Prostate gland (tissue), 2 donors: ENCODE measurements around the gene BEND6. TPM values are rescaled to one million over a fixed set of nuclear protein-coding genes. Genes with fewer than 3 reads are reported as not detected.

Source experiments
- DNase-seq: peaks from one replicate; pipeline ENCODE4 v3.0.0-alpha.2; 2019; ENCODE audit warnings: low spot score
- H3K27ac ChIP-seq, 2 donors: fragments of 200-600 bp; sonication (generic); 2 replicates each; pipeline ENCODE4 v1.5.1; 2017 to 2019
- H3K27me3 ChIP-seq: fragments of 200-600 bp; sonication (generic); replicated peaks from 2 replicates; pipeline ENCODE4 v1.5.1; 2019; ENCODE audit not compliant: insufficient read depth
- H3K36me3 ChIP-seq, 2 donors: fragments of 200-600 bp; sonication (generic); 1 replicate in 1 of 2; 2 replicates in 1 of 2; pipeline versions ENCODE4 v1.5.1 to v1.8.1; 2017 to 2019
- H3K4me1 ChIP-seq: fragments of 200-600 bp; sonication (generic); replicated peaks from 2 replicates; pipeline ENCODE4 v1.5.1; 2019
- H3K4me3 ChIP-seq, 2 donors: fragments of 200-600 bp; sonication (generic); 2 replicates each; pipeline ENCODE4 v1.5.1; 2017 to 2019
- H3K9me3 ChIP-seq: fragments of 200-600 bp; sonication (generic); 2 replicates; pipeline ENCODE4 v1.5.1; 2017
- CTCF ChIP-seq, 4 experiments: fragments of 200-600 bp in 2 of 4; fragments of 450-650 bp in 2 of 4; sonication (generic) in 2 of 4; IDR thresholded peaks; 1 replicate in 3 of 4; 2 replicates in 1 of 4; pipeline ENCODE4 v1.5.1; 2016 to 2019; ENCODE audit warnings: antibody characterized with exemption in 4 of 4, mild to moderate bottlenecking in 2 of 4, moderate library complexity in 2 of 4
- POLR2A ChIP-seq: fragments of 450-650 bp; IDR thresholded peaks from one replicate; pipeline ENCODE4 v1.6.1; 2016; ENCODE audit warnings: antibody characterized with exemption, mild to moderate bottlenecking
- POLR2AphosphoS5 ChIP-seq: sonication (generic); formaldehyde crosslinking; IDR thresholded peaks from one replicate; pipeline ENCODE4 v1.6.1; 2017; ENCODE audit warnings: antibody characterized with exemption
- WGBS: methylation state at CpG from one replicate; pipeline ENCODE4 v1.1.5; 2018; 5-methylcytosine and 5-hydroxymethylcytosine counted together
- intact Hi-C: fragments of 100-400 bp; cut with DNase I; formaldehyde crosslinking; loops from one replicate; pipeline ENCODE4 v1.14.2; 2022
- total RNA-seq, 2 donors: library from RNA; depleted of rRNA; stranded (reverse); fragments of >200 nt; gene quantifications; one replicate each; pipeline ENCODE4 v1.1.0, GENCODE V29; 2016

The BEND6 gene
- total RNA-seq, 2 donors from 2014 or later = 0.32 to 3.2 TPM

- no peak overlapping the region for H3K27ac ChIP-seq
- no peak overlapping the region for H3K4me3 ChIP-seq
- DNase-seq = no peak
- H3K36me3 ChIP-seq = no peaks in the 10 kb centered on the region
- TF ChIP-seq POLR2A (no peak), POLR2AphosphoS5 (no peak), CTCF (IDR thresholded peaks at IDR 0.05) (no peak)
- H3K9me3 ChIP-seq = no peaks in the 10 kb centered on the region
- no peaks in the 10 kb centered on the region for H3K27me3 ChIP-seq
- intact Hi-C loops = no loop called here
- 38% methylated on average over 2 of the region's 2 CpGs for WGBS
- H3K4me1 ChIP-seq = no peaks in the 10 kb centered on the region
These were observed 37.9 kb upstream of the BEND6 start for GRCh38 chr6:56916849-56917551.

DNA sequence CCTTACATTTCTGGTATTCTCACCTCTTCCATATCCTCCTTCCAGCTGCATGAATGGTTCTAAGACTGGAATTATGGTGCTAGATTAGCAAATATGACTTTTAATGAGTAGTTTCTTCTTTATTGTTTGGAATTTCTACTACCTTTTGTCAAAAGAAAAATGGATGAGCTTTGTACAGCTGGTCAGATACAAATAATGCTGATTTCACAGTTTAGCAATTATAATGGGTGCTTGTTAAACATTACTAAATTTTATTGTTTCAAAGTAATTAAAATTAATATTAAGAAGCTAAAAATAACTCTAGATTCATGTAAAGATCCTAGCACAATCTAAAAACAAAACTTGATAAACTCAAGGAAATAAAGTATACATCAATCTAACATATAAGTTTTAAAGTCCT, 32.3 kb upstream of the BEND6 start:
- H3K4me3 ChIP-seq = no peak overlapping the region
- intact Hi-C loops = no loop called here
- H3K27me3 ChIP-seq = no peaks in the 10 kb centered on the region
- DNase-seq = no peak
- H3K4me1 ChIP-seq = no peaks in the 10 kb centered on the region
- H3K36me3 ChIP-seq = no peaks in the 10 kb centered on the region
- H3K27ac ChIP-seq = no peak overlapping the region
- TF ChIP-seq POLR2A (no peak), CTCF (IDR thresholded peaks at IDR 0.05) (no peak), POLR2AphosphoS5 (no peak)
- H3K9me3 ChIP-seq = no peaks in the 10 kb centered on the region

GRCh38 chr6:56923565-56923964, 31.3 kb upstream of the BEND6 start:
- Histone ChIP-seq H3K4me1 (no peaks in the 10 kb centered on the region), H3K27ac (no peak overlapping the region), H3K27me3 (no peaks in the 10 kb centered on the region), H3K9me3 (no peaks in the 10 kb centered on the region), H3K36me3 (no peaks in the 10 kb centered on the region), H3K4me3 (no peak overlapping the region)
- DNase-seq = no peak
- TF ChIP-seq CTCF (IDR thresholded peaks at IDR 0.05) (no peak), POLR2A (no peak), POLR2AphosphoS5 (no peak)
- 86% methylated on average over 1 of the region's 1 CpG for WGBS
- intact Hi-C loops = no loop called here

DNA sequence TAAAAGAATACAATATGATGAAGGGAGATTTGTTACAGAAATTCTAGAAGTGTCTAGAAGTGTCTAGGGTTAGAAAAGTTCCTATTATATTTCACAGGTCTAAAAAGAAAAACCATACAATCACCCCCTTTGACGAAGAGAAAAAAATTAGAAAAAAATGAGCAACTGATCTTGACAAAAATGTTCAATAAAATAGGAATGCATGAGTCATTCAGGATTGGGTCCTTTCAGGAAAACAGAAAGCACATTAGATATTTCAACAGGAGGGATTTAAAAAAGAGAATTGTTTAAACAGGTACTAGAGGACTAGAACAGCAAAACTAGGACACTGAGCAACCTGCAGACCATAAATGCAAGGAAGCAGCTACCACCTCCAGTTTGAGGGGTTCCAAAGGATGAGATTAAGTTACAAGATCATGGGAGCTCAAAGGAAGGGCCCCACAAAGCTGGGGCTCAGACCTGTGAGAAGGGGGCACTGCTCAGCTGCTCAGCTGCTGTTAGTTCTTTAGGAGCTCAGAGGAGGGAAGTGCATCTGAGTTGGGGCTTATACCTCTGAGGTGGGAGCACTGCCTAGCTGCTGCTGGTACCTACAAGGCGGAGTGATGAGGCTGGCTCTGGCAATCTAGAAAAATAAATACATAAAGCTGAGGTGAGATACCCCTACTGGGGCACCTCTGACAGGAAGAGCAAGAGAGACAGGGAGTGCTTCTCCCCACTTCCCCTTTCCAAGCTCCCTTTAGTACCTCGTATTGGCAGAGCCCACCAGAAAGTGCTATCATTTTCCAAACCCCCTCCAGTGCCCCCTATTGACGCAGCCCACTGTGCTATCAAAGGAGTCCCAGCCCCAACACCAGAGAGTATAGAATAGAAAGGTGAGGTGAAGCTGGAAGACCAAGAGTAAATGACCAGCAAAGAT, 27.1 kb upstream of the BEND6 start:
- TF ChIP-seq POLR2AphosphoS5 = no peak
- no peak for TF ChIP-seq CTCF (IDR thresholded peaks at IDR 0.05)
- TF ChIP-seq POLR2A = no peak
- Histone ChIP-seq H3K27ac (no peak overlapping the region), H3K27me3 (no peaks in the 10 kb centered on the region), H3K4me1 (no peaks in the 10 kb centered on the region), H3K4me3 (no peak overlapping the region), H3K36me3 (no peaks in the 10 kb centered on the region), H3K9me3 (no peaks in the 10 kb centered on the region)
- no peak for DNase-seq
- 57% methylated on average over 4 of the region's 4 CpGs for WGBS
- intact Hi-C loops = no loop called here
